H9 (cell line): Measurements from ENCODE around the gene DHX58. TPM values are rescaled to one million over a fixed set of nuclear protein-coding genes. Genes with fewer than 3 reads are reported as not detected.
A peak's percentile ranks its signal among the peaks of the same experiment; 100 is the strongest.

ENCODE experiments used
- DNase-seq: peaks from one replicate; pipeline ENCODE4 v3.0.0-alpha.2; 2017
- H2AFZ ChIP-seq: one replicate; pipeline ENCODE4 v1.6.1; 2013; ENCODE audit warnings: mild to moderate bottlenecking, low read length, control low read depth, moderate library complexity
- H2AK5ac ChIP-seq: 2 replicates; pipeline ENCODE4 v1.6.1; 2013; ENCODE audit warnings: low read length, control low read depth, mixed read lengths; ENCODE audit not compliant: insufficient read length
- H2BK120ac ChIP-seq: one replicate; pipeline ENCODE4 v1.6.1; 2013; ENCODE audit warnings: low read depth, mild to moderate bottlenecking, low read length, control low read depth, inconsistent platforms; ENCODE audit not compliant: poor library complexity, severe bottlenecking
- H2BK12ac ChIP-seq: 2 replicates; pipeline ENCODE4 v1.6.1; 2013; ENCODE audit warnings: low read length, control low read depth, mixed read lengths, low read depth; ENCODE audit not compliant: insufficient read length
- H2BK15ac ChIP-seq: 2 replicates; pipeline ENCODE4 v1.6.1; 2013; ENCODE audit warnings: low read depth, low read length, control low read depth
- H2BK20ac ChIP-seq: one replicate; pipeline ENCODE4 v1.6.1; 2013; ENCODE audit warnings: low read depth, mild to moderate bottlenecking, low read length, control low read depth, inconsistent platforms; ENCODE audit not compliant: poor library complexity, severe bottlenecking
- H2BK5ac ChIP-seq: 2 replicates; pipeline ENCODE4 v1.6.1; 2013; ENCODE audit warnings: low read length, control low read depth, mixed read lengths; ENCODE audit not compliant: insufficient read length
- H3K14ac ChIP-seq: 2 replicates; pipeline ENCODE4 v1.6.1; 2013; ENCODE audit warnings: low read length, control low read depth; ENCODE audit not compliant: insufficient read depth
- H3K18ac ChIP-seq: 2 replicates; pipeline ENCODE4 v1.6.1; 2013; ENCODE audit warnings: low read depth, mild to moderate bottlenecking, mixed read lengths, low read length, control low read depth; ENCODE audit not compliant: insufficient read length
- H3K23ac ChIP-seq: 2 replicates; pipeline ENCODE4 v1.6.1; 2013; ENCODE audit warnings: low read length, control low read depth, mixed read lengths, low read depth; ENCODE audit not compliant: insufficient read length
- H3K23me2 ChIP-seq: 2 replicates; pipeline ENCODE4 v1.6.1; 2013; ENCODE audit warnings: low read depth, mild to moderate bottlenecking, mixed read lengths, low read length, control low read depth; ENCODE audit not compliant: insufficient read length, poor library complexity, severe bottlenecking
- H3K27ac ChIP-seq: 2 replicates; pipeline ENCODE4 v1.5.1; 2013; ENCODE audit warnings: low read length, control low read depth, mixed read lengths, low read depth; ENCODE audit not compliant: insufficient read length
- H3K27me3 ChIP-seq: 2 replicates; pipeline ENCODE4 v1.6.1; 2013; ENCODE audit warnings: low read length, control low read depth, inconsistent platforms; ENCODE audit not compliant: insufficient read depth
- H3K4ac ChIP-seq: 2 replicates; pipeline ENCODE4 v1.6.1; 2013; ENCODE audit warnings: low read depth, mild to moderate bottlenecking, control low read depth, inconsistent platforms, low read length, moderate library complexity
- H3K4me1 ChIP-seq: 2 replicates; pipeline ENCODE4 v1.6.1; 2013; ENCODE audit warnings: low read length, control low read depth, inconsistent platforms; ENCODE audit not compliant: insufficient read depth
- H3K4me2 ChIP-seq: 2 replicates; pipeline ENCODE4 v1.6.1; 2013; ENCODE audit warnings: low read length, control low read depth, mixed read lengths; ENCODE audit not compliant: insufficient read length, insufficient read depth
- H3K56ac ChIP-seq: 2 replicates; pipeline ENCODE4 v1.6.1; 2013; ENCODE audit warnings: low read depth, mild to moderate bottlenecking, mixed read lengths, low read length, control low read depth; ENCODE audit not compliant: insufficient read length
- H3K79me1 ChIP-seq: 2 replicates; pipeline ENCODE4 v1.6.1; 2013; ENCODE audit warnings: low read depth, mild to moderate bottlenecking, moderate library complexity, low read length, control low read depth, inconsistent platforms; ENCODE audit not compliant: insufficient read depth, poor library complexity, severe bottlenecking
- H3K79me2 ChIP-seq: 2 replicates; pipeline ENCODE4 v1.6.1; 2013; ENCODE audit warnings: low read length, control low read depth, inconsistent platforms; ENCODE audit not compliant: insufficient read depth
- H3K9ac ChIP-seq: 2 replicates; pipeline ENCODE4 v1.6.1; 2013; ENCODE audit warnings: low read length, control low read depth, mixed read lengths; ENCODE audit not compliant: insufficient read length; ENCODE audit errors: extremely low read depth
- H3K9me3 ChIP-seq: one replicate; pipeline ENCODE4 v1.6.1; 2013; ENCODE audit warnings: low read depth, low read length, inconsistent platforms; ENCODE audit not compliant: control insufficient read depth
- H3T11ph ChIP-seq: one replicate; pipeline ENCODE4 v1.6.1; 2013; ENCODE audit warnings: mild to moderate bottlenecking, low read length, control low read depth, inconsistent platforms
- H4K20me1 ChIP-seq: one replicate; pipeline ENCODE4 v1.6.1; 2013; ENCODE audit not compliant: control insufficient read depth, insufficient read length, insufficient read depth
- H4K5ac ChIP-seq: 2 replicates; pipeline ENCODE4 v1.6.1; 2013; ENCODE audit warnings: low read depth, mild to moderate bottlenecking, mixed read lengths, low read length, control low read depth; ENCODE audit not compliant: insufficient read length
- H4K8ac ChIP-seq: replicated peaks from 2 replicates; pipeline ENCODE4 v1.6.1; 2013; ENCODE audit warnings: low read length, control low read depth, mixed read lengths, low read depth; ENCODE audit not compliant: insufficient read length
- H4K91ac ChIP-seq: 2 replicates; pipeline ENCODE4 v1.6.1; 2013; ENCODE audit warnings: low read depth, mild to moderate bottlenecking, moderate library complexity, mixed read lengths, low read length, control low read depth; ENCODE audit not compliant: insufficient read length
- H3K27ac Mint-ChIP-seq, 3 experiments: 2 replicates in 2 of 3; 3 replicates in 1 of 3; pipeline ENCODE4 v1.8.0; 2020 to 2021; ENCODE audit warnings: mixed read lengths in 3 of 3, mild to moderate bottlenecking in 1 of 3, moderate library complexity in 1 of 3
- H3K27me3 Mint-ChIP-seq: 2 replicates; pipeline ENCODE4 v1.8.0; 2021; ENCODE audit warnings: low read depth, mild to moderate bottlenecking, moderate library complexity, mixed read lengths
- H3K36me3 Mint-ChIP-seq, 3 experiments: 2 replicates in 2 of 3; 3 replicates in 1 of 3; pipeline ENCODE4 v1.8.0; 2020 to 2021; ENCODE audit warnings: low read depth in 3 of 3, mixed read lengths in 3 of 3; ENCODE audit not compliant: insufficient read depth in 1 of 3
- H3K4me1 Mint-ChIP-seq, 2 experiments: 2 replicates each; pipeline ENCODE4 v1.8.0; 2020; ENCODE audit warnings: mixed read lengths in 2 of 2
- H3K4me3 Mint-ChIP-seq, 2 experiments: 2 replicates in 1 of 2; 3 replicates in 1 of 2; pipeline ENCODE4 v1.8.0; 2020 to 2021; ENCODE audit warnings: mild to moderate bottlenecking in 2 of 2, mixed read lengths in 2 of 2, moderate library complexity in 1 of 2
- H3K9me3 Mint-ChIP-seq, 2 experiments: 2 replicates in 1 of 2; 3 replicates in 1 of 2; pipeline ENCODE4 v1.8.0; 2020; ENCODE audit warnings: mild to moderate bottlenecking in 2 of 2, mixed read lengths in 2 of 2, moderate library complexity in 1 of 2
- CTCF ChIP-seq: fragments of 200-600 bp; sonication (generic); conservative IDR thresholded peaks from 3 replicates; pipeline ENCODE4 v1.8.0; 2021; ENCODE audit warnings: antibody characterized with exemption, mild to moderate bottlenecking
- WGBS: extraction: QIAGEN DNeasy Blood & Tissue Kit; methylation state at CpG from one replicate; pipeline ENCODE4 v1.1.7; 2013; ENCODE audit warnings: missing lambda C conversion rate, low lambda C conversion rate, mixed read lengths; ENCODE audit not compliant: insufficient read length; ENCODE audit errors: extremely low coverage; 5-methylcytosine and 5-hydroxymethylcytosine counted together
- total RNA-seq: library from RNA; stranded (reverse); gene quantifications from 2 replicates; pipeline ENCODE4 v1.2.1, GENCODE V29; 2021

Gene DHX58
- total RNA-seq, 1 experiment from 2014 or later, result 3.9 TPM

DNA sequence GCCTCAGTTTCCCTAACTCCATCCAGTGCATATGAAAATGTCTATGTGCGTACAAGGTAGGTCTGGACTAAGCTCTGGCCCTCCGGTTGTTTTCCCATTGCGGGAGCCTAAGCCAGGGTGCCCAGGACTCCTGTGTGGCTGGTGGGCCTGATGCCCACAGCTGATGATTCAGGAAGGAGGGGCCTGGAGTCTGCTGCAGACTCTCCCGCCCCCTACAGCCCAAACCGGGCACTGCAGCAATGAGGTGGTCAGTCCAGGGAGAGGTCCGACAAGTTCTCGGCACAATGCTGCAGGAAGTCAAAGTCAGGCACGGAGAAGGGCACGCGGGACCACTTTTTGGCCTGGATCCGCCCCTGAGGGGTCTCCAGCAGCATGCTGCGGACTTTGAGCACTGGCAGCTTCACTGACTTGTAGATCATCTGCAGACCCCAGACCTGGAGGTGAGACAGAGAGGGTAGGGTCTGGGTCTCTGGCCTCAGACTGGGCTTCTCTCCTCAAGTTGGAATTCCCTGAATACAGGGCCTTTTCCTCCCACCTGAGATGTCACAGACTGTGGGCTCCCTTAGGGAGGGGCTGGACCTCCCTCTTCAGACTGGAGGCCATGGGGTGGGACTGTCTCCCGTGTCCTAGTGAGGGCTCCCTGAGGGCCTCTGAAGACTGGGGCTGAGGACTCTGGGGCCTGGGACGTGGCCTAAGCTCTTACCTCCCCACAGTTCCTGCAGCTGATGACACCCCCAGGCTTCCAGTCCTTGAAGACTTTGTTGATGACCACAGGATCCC is 10.8 kb downstream of the DHX58 start:
- H3K27me3 Mint-ChIP-seq, result peaks cover 27% of the 10 kb centered on the region
- no peak overlapping the region for H3T11ph ChIP-seq

More for the DNA sequence above, 10.8 kb downstream of the DHX58 start:
- no peak overlapping the region for H2AK5ac ChIP-seq
- no peak overlapping the region for H3K27ac ChIP-seq
- H3K14ac ChIP-seq, result no peak overlapping the region
- Mint-ChIP-seq H3K4me1 (peaks cover 21 to 32% of the 10 kb centered on the region in 2 experiments), H3K27ac (no peak overlapping the region), H3K9me3 (no peaks in the 10 kb centered on the region), H3K36me3 (no peaks in the 10 kb centered on the region), H3K4me3 (no peak overlapping the region)
- no peak overlapping the region for H3K18ac ChIP-seq
- no peak overlapping the region for H4K91ac ChIP-seq
- H4K20me1 ChIP-seq, result no peaks in the 10 kb centered on the region
- no peak overlapping the region for H3K9ac ChIP-seq
- peak; percentile 99 for TF ChIP-seq CTCF
- no peak overlapping the region for H2BK120ac ChIP-seq
- H3K27me3 ChIP-seq, result peaks cover 12% of the 10 kb centered on the region; the same call in 1 of the 2 replicates
- no peaks in the 10 kb centered on the region for H3K79me1 ChIP-seq
- no peak overlapping the region for H2BK15ac ChIP-seq
- no peak overlapping the region for H3K4me2 ChIP-seq
- H4K5ac ChIP-seq, result no peak overlapping the region
- H3K4ac ChIP-seq, result no peak overlapping the region
- no peak overlapping the region for H3K56ac ChIP-seq
- DNase-seq, result peak; percentile 96
- H4K8ac ChIP-seq, result no peak overlapping the region
- no peak overlapping the region for H3K23ac ChIP-seq
- WGBS, result no CpG with 5 or more reads among the region's 14 CpGs
- no peaks in the 10 kb centered on the region for H3K79me2 ChIP-seq
- H3K9me3 ChIP-seq, result no peaks in the 10 kb centered on the region
- no peak overlapping the region for H2BK12ac ChIP-seq
- no peak overlapping the region for H2BK5ac ChIP-seq
- no peak overlapping the region for H2BK20ac ChIP-seq
- peaks cover 9% of the 10 kb centered on the region for H3K23me2 ChIP-seq
- H3K4me1 ChIP-seq, result no peaks in the 10 kb centered on the region
- H2AFZ ChIP-seq, result no peak overlapping the region
